Measurements from ENCODE around the gene FCHSD2. TPM values are rescaled to one million over a fixed set of nuclear protein-coding genes. Genes with fewer than 3 reads are reported as not detected.

The FCHSD2 gene
- total and polyA plus RNA-seq, 9 of the 15 experiments (the other 6 are each of a cell fraction or from before 2014, with no cell fraction given), result 1.8 to 14.7 (median 6.4) TPM

- peak overlapping the region; percentile 42 for H3K4me3 ChIP-seq
- peak; percentile 96 for ATAC-seq
- peak; percentile 84 for TF ChIP-seq MGA (IDR thresholded peaks at IDR 0.05)
- TF ChIP-seq MCM2 (IDR thresholded peaks at IDR 0.05; ENCODE audit: low read depth), result no peak
- peak in 1 of 2 experiments; percentile 65; a peak in 2 of 4 replicates for TF ChIP-seq MNT (conservative IDR thresholded peaks at IDR 0.05)
- 0 out of 2 replicates have a peak, but pooled peaks have one; percentile 21 for TF ChIP-seq RBM14 (IDR thresholded peaks at IDR 0.05; ENCODE audit: borderline replicate concordance, insufficient read depth, low read depth, low read length)
- TF ChIP-seq NR1H2 (CRISPR knock-in tag; IDR thresholded peaks at IDR 0.05), result 0 out of 2 replicates have a peak, but pooled peaks have one; percentile 79
- TF ChIP-seq FIP1L1 (IDR thresholded peaks at IDR 0.05; ENCODE audit: low read depth, low read length, poor library complexity, severe bottlenecking), result peak; percentile 35
Measured at GRCh38 chr11:72821920-72822799, 320.0 kb downstream of the FCHSD2 start.

More at GRCh38 chr11:72821920-72822799, 320.0 kb downstream of the FCHSD2 start:
- ChIA-PET CTCF (ENCODE audit: low intra/inter-chr PET ratio) (interaction anchor here (0.7 kb wide), 1 partner anchor 318 kb away, joined by 3 read pairs; no protein-coding TSS in a partner anchor), POLR2A (interaction anchor here (0.6 to 1.1 kb wide), 3 partner anchors 9 to 320 kb away, joined by 3 read pairs; partner anchors contain the start of gene FCHSD2)
- in situ Hi-C loops (cut with MboI), result no loop called here
- H3K9me1 ChIP-seq (ENCODE audit: control insufficient read depth, insufficient read depth, low read length), result peaks cover 5% of the 10 kb centered on the region
- intact Hi-C loops (cut with micrococcal nuclease), result no loop called here
- WGBS (ENCODE audit: insufficient coverage, low coverage, missing lambda C conversion rate), result 26% methylated on average over 44 of the region's 82 CpGs
- H3K9me3 ChIP-seq (replicated peaks; ENCODE audit: control insufficient read depth, insufficient read depth, low read depth, low read length), result no peaks in the 10 kb centered on the region
- peak overlapping the region; percentile 85 for H3K4me2 ChIP-seq (ENCODE audit: insufficient read depth, low read length)
- no TSS peak for BruUV-seq (replicated peaks)
- H3K4me1 ChIP-seq (replicated peaks in 1 of 2; ENCODE audit: control insufficient read depth in 2 of 2, insufficient read depth in 2 of 2, low read length in 2 of 2), result peaks cover 0 to 31% of the 10 kb centered on the region in 2 experiments; a peak in 2 of 5 replicates
- DNase-seq (ENCODE audit: extremely low read depth in 1 of 4, low spot score in 3 of 4) (peak; percentile 90 to 95 (median 94)), FAIRE-seq (peak; percentile 67)
- H3K27me3 ChIP-seq (ENCODE audit: control insufficient read depth in 2 of 2, insufficient read depth in 2 of 2, low read length in 2 of 2), result no peaks in the 10 kb centered on the region
- H4K20me1 ChIP-seq (replicated peaks; ENCODE audit: control insufficient read depth, insufficient read depth, low read length), result no peaks in the 10 kb centered on the region
- peak overlapping the region; percentile 66 to 94 for H3K9ac ChIP-seq (ENCODE audit: insufficient read depth in 1 of 2, low read depth in 2 of 2, low read length in 2 of 2)
- H3K79me2 ChIP-seq (ENCODE audit: control insufficient read depth, insufficient read depth, low read length), result no peaks in the 10 kb centered on the region
- H2AFZ ChIP-seq (ENCODE audit: low read depth, low read length), result peak overlapping the region; percentile 96
- peak overlapping the region; percentile 60; the same call in 1 of the 3 replicates for H3K27ac ChIP-seq (ENCODE audit: extremely low read depth, low read depth, low read length)
- no peaks in the 10 kb centered on the region for H3K36me3 ChIP-seq (ENCODE audit: control insufficient read depth, insufficient read depth, low read length)

Data from K562 (cell line).